Fibroblast of villous mesenchyme (primary cell): ENCODE results near the gene OSGIN1. TPM values are rescaled to one million over a fixed set of nuclear protein-coding genes. Genes with fewer than 3 reads are reported as not detected.

Experiments used
- DNase-seq: peaks from one replicate; pipeline ENCODE4 v3.0.0-alpha.2; 2010; ENCODE audit warnings: low read depth
- H3K4me3 ChIP-seq: 2 replicates; pipeline ENCODE4 v1.5.1; 2011; ENCODE audit warnings: low read depth, mild to moderate bottlenecking, low read length
- CTCF ChIP-seq: IDR thresholded peaks from 2 replicates; pipeline ENCODE4 v1.5.1; 2012; ENCODE audit warnings: low read depth, mild to moderate bottlenecking, low read length; ENCODE audit not compliant: insufficient read depth
- total RNA-seq: library from RNA; depleted of rRNA; stranded (reverse); fragments of >200 nt; gene quantifications from 2 replicates; pipeline ENCODE4 v1.2.3, GENCODE V29; 2012

The OSGIN1 gene
- total RNA-seq, 1 donor = 6.5 TPM

DNA sequence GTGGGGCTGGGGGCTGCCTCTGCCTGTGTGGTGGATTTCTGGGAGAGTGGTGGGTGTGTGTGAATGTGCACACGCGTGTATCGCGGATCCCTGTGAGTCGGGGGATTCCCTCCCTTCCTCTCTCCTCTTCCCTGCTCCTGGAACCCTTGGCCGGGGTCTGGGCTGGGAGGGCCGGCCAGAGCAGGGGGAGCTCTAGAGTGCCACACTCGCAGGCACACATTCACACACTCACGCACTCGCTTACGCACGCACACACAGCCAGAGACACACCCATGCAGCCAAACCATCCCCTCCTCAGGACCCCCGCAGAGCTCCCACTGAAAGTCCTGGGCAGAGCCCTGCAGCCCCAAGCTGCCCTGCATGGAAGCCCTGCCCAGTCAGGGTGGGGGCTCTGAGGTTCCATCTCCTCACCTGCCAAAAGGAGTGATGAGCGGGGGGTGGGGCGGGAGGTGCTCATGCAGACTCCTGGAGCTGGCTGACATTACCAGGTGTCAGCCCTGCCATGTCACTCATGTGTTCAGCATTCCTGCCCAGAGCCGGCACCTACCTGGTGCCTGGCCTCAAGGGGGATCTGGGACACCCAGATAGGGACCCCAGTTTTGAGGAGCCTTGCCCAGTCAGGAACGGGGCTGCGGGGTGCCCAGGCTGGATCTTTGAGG is 16.9 kb downstream of the OSGIN1 start:
- TF ChIP-seq CTCF = no peak
- H3K4me3 ChIP-seq = no peak overlapping the region
- no peak for DNase-seq

GRCh38 chr16:83970430-83970815 is 17.4 kb downstream of the OSGIN1 start:
- no peak overlapping the region for H3K4me3 ChIP-seq
- DNase-seq = no peak

GRCh38 chr16:83971165-83972130 is 18.4 kb downstream of the OSGIN1 start:
- no peak for TF ChIP-seq CTCF
- DNase-seq = no peak
- H3K4me3 ChIP-seq = no peak overlapping the region

More at GRCh38 chr16:83970430-83970815, 17.4 kb downstream of the OSGIN1 start:
- TF ChIP-seq CTCF = no peak

- no peak for TF ChIP-seq CTCF
- no peak overlapping the region for H3K4me3 ChIP-seq
- DNase-seq = no peak
Measured at GRCh38 chr16:83972256-83973008, 19.4 kb downstream of the OSGIN1 start.

DNA sequence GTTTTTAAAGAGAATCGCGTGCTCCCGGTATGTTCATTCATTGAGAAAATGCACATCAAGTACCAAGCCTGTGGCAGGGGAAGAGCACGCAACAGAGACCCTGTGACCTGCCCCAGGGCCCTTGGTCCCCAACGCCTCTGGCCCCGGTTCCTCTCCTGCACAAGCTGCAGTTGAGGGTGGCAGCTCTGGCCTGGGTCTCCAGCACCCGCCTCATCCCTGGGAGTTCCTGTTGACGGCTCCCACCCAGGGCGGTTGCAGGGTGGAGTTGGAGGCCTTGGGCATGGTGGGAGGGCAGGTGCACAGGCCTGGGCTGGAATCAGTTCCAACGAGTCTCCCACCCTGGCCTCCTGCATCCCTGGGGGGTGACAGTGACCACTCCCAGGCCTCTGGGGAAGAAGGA is 20.0 kb downstream of the OSGIN1 start:
- no peak for TF ChIP-seq CTCF
- DNase-seq = no peak
- no peak overlapping the region for H3K4me3 ChIP-seq

GRCh38 chr16:83973581-83974385 is 20.7 kb downstream of the OSGIN1 start:
- H3K4me3 ChIP-seq = no peak overlapping the region
- no peak for DNase-seq
- no peak for TF ChIP-seq CTCF
